Liver (tissue), 3 donors: ENCODE measurements around the gene CARD9.

ENCODE experiments used
- CTCF ChIP-seq: fragments of 150-350 bp; IDR thresholded peaks from 2 replicates; pipeline ENCODE4 v1.5.1; 2017; ENCODE audit warnings: improper control_type of control experiment, low read depth, low read length; ENCODE audit not compliant: missing input control
- EGR1 ChIP-seq, 2 donors: IDR thresholded peaks; 2 replicates each; pipeline ENCODE4 v1.6.1; 2016 to 2018; ENCODE audit warnings: antibody characterized with exemption in 2 of 2, low read depth in 2 of 2
- GABPA ChIP-seq, 2 donors: IDR thresholded peaks in 1 of 2; conservative IDR thresholded peaks in 1 of 2; 2 replicates each; pipeline ENCODE4 v1.6.1; 2016; ENCODE audit warnings: antibody characterized with exemption in 2 of 2, mild to moderate bottlenecking in 1 of 2, moderate library complexity in 1 of 2
- JUND ChIP-seq, 2 donors: IDR thresholded peaks; 2 replicates each; pipeline ENCODE4 v1.6.1; 2016; ENCODE audit warnings: antibody characterized with exemption in 2 of 2
- MAX ChIP-seq: IDR thresholded peaks from 2 replicates; pipeline ENCODE4 v1.6.1; 2016; ENCODE audit warnings: antibody characterized with exemption
- REST ChIP-seq: IDR thresholded peaks from 2 replicates; pipeline ENCODE4 v1.6.1; 2016; ENCODE audit warnings: antibody characterized with exemption, mild to moderate bottlenecking
- SP1 ChIP-seq: IDR thresholded peaks from 2 replicates; pipeline ENCODE4 v1.6.1; 2018; ENCODE audit warnings: antibody characterized with exemption, mild to moderate bottlenecking
- TAF1 ChIP-seq: conservative IDR thresholded peaks from 2 replicates; pipeline ENCODE4 v1.6.1; 2016; ENCODE audit warnings: antibody characterized with exemption, mild to moderate bottlenecking
- donor health status: healthy.
- donor health status: healthy.

- TF ChIP-seq CTCF (no peak), REST (no peak), GABPA (IDR thresholded peaks at IDR 0.05 in 1 of 2, conservative IDR thresholded peaks at IDR 0.05 in 1 of 2) (no peak), JUND (IDR thresholded peaks at IDR 0.05) (no peak), MAX (no peak), EGR1 (IDR thresholded peaks at IDR 0.05; ENCODE audit: low read depth in 2 of 2) (no peak), TAF1 (no peak), SP1 (no peak)
Observed at GRCh38 chr9:136368190-136368589, 5.3 kb downstream of the CARD9 start.
